Activated CD8-positive, alpha-beta memory T cell treated with anti-CD3 and anti-CD28 coated beads for 48 hours (primary cell): ENCODE data around the gene ZNF319.

Experiments
- DNase-seq, 3 experiments: peaks; one replicate each; pipeline ENCODE4 v3.0.0-alpha.2; 2020; ENCODE audit warnings: low read depth in 2 of 3, low spot score in 2 of 3

The ZNF319 gene

DNA sequence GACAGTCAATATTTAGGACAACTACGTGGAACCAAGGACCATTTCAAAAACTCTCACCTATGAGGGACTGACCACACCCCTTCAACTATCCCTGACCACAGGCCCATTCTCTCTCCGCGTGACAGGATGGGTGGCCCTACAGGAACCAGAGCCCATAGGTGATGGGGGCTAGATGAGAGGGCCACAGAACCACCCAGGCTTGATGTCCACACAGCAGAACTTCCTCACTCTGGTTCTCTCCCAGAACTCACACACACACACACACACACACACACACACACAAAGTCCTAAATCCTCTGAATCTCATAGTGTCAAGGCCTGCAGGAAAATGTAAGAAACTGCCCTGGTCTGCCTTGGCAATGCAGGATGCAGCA lies 1.5 kb downstream of the ZNF319 start:
- DNase-seq = no peak

GRCh38 chr16:57998486-57998885 lies 2.0 kb downstream of the ZNF319 start:
- peak in 2 of 3 experiments; percentile 14 to 37 for DNase-seq

GRCh38 chr16:57997528-57998265 lies 2.8 kb downstream of the ZNF319 start:
- no peak for DNase-seq

DNA sequence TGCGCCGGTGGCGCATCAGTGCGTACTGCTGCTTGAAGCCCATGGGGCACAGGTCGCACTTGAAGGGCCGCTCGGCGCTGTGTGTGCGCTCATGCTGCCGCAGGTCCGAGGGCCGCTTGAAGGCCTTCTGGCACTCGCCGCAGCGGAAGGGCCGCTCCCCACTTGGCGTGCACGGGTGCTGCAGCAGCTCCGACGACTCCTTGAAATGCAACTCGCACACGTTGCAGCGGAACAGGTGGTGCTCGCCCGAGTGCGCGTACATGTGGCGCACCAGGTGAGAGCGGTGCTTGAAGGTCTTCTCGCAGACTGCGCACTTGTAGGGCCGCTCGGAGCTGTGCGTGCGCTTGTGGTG lies 3.3 kb downstream of the ZNF319 start:
- no peak for DNase-seq

DNA sequence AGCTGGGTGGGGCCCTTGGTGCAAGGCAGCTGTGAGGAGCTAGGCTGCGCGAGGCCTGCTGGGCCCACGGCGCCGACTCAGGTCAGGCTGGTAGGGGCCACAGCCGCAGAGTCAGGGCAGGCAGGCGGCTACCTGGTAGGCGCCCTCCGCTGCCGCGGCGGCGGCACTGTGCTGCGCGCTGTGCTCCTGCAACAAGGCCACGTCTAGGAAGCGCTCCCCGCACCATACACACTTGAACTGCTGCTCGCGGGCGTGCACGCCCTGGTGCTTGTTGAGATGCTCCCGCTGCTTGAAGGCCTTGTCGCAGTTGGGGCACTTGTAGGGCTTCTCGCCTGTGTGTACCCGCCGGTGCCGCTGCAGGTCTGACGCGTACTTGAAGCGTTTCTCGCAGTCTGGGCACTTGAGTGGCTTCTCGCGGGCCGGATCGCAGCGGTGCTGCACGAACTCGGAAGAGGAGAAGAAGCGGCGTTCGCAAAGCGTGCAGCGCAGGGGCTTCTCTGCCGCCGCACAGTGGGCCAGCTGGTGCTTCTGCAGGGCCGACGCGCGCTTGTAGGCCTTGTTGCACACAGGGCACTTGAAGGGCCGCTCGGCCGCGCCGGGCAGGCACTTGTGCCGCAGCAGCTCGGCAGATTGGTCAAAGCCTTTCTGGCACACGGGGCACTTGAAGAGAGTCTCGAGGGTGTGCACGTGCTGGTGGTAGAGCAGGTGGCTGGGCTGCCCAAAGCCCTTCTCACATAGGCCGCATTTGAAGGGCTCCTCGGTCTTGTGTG lies 3.9 kb downstream of the ZNF319 start:
- no peak for DNase-seq

DNA sequence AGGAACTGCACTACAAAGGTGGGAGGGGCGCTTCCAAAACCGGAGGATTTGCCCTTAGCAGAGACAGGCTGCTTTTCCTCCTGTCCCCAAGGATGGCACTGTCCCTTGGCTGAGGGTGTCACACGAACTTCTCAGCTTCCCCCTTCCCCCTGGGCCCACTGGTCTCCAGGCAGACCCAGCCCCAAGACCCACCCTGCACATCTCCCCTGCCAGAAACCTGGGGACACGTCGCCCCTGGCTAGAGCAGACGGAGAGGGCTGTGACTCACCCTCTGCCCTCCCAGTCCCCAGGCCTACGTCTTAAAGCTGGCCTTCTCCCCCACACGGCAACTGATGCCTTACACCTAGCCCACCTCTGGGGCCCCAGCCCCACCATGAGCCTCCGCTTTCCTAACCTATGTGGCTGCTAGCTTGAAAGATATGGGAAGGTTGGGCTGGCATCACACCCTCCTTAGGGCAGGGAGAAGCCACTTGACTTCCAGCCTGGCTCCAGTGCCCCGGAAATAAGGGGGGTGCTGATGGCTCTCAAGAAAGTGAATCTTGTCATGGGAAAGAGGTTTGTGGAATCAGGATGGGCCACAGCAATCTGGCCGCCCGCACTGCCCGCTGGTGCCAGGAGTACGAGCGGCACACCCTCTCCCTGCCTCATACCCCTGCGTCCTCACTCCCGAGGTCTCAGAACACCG lies 4.6 kb downstream of the ZNF319 start:
- no peak for DNase-seq

DNA sequence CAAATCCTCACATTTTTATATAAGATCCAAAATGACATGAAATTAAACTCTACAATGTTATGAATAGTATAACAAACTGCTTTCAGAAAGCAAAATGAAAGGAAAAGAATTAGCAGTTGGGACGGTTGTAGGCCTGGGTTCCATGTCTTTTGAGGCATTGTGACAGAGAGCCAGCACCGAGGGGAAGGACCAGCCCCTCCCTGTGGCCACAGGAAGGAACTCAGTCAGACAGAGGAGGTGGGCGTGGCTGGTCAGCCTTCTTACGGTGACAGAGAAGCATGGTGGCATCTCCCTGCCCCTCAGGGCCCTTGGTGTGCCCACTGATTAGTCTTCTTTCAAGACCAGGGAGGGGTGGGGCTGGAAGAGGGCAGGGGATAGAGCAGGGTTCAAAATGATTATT lies 5.7 kb downstream of the ZNF319 start:
- no peak for DNase-seq

- no peak for DNase-seq
Observed at GRCh38 chr16:57994361-57994760, 6.1 kb downstream of the ZNF319 start.

DNA sequence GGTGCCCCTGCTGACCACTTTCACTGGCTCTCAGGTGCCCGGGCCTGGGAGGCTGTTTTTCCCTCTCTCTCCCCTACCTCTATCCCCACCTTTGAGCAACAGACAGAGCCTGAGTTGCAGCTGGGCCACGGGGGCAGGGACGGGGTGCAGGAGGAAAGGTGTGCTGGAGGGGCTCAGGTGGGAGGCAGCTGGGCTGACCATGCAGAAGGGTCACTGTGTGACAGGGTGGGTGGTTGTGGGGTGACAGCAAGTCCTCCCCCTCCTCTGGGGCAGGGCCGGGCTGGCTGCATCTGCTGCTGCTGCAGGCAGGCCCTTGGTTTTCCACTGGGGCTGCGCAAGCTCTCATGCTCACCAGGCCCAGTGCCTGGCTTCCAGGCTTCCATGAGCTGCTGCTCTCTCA lies 6.6 kb downstream of the ZNF319 start:
- no peak for DNase-seq

- DNase-seq = no peak
Observed at GRCh38 chr16:57993438-57993837, 7.0 kb downstream of the ZNF319 start.

GRCh38 chr16:57992084-57992483 lies 8.4 kb downstream of the ZNF319 start:
- no peak for DNase-seq

- DNase-seq = no peak
Observed at GRCh38 chr16:57991551-57992059, 8.9 kb downstream of the ZNF319 start.

DNA sequence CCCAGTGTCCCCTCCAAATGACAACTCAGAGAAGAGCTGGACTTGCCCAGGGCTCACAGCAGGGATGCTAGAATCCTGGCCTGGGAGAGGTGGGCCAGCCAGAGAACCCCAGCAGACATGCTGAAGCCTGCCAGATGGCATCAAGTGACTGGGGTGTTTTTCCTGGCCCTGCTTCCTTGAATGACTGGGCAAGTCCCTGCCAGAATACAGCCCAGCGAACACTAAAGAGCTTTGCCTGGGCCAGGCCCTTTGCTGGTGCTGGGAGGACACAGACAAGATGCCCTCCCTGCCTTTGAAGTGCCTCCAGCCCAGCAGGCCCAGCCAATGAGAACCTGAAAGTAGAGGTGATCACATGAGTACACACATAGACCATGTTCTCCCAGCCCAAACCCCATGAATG lies 11.5 kb downstream of the ZNF319 start:
- no peak for DNase-seq

DNA sequence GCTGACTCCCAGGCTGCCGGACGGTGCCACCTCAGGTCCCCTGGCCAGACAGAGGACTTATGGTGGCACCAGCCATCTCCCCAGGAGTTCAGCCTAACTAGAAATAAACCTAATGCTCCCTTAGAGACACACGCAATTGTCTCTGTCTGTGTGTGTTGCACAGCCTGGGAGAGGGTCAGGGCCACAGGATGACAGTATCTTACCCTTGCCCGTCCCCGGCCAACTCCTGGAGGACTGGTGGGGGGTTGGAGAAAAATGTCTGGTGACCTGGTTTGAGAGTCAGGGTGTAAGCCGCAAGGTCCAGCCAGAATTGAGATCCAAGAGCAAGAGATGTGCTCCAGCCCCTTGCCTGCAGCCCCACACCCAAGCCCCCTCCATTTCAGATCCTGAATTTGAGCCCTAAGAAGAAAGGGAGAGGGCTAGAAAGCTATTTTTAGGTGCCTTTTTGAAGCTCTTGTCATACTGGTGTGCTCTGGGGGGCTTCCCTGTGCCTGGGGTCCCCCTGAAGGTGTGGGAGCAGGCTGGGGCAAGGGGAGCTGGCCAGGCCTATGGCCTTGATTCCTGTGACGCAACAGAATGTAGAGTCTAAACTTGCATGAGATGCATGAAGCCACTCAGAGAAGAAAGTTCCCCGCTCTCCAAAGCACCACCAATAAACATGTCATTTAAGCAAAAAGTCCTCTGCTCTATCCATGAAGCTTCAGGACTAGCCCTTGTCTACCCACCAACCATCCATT lies 12.9 kb downstream of the ZNF319 start:
- no peak for DNase-seq

DNA sequence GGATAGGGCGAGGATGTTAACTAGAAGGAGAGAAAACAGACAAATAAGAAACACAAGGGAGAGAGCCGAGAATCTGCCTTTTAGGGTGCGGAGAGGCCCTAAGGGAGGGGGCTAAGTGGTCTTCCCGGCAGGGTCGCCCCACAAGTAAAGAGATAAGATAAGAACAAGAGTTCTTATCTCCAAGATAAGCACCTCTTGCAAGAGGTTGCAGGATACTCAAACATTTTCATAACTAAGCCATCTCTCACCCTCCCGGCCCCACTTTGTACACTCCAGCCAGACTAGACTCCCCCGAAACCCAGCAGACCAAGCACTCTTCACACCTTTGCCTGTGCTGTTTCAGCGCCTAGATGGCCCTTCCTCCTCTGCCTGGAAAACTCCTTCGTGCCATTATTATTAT lies 14.3 kb downstream of the ZNF319 start:
- no peak for DNase-seq

DNA sequence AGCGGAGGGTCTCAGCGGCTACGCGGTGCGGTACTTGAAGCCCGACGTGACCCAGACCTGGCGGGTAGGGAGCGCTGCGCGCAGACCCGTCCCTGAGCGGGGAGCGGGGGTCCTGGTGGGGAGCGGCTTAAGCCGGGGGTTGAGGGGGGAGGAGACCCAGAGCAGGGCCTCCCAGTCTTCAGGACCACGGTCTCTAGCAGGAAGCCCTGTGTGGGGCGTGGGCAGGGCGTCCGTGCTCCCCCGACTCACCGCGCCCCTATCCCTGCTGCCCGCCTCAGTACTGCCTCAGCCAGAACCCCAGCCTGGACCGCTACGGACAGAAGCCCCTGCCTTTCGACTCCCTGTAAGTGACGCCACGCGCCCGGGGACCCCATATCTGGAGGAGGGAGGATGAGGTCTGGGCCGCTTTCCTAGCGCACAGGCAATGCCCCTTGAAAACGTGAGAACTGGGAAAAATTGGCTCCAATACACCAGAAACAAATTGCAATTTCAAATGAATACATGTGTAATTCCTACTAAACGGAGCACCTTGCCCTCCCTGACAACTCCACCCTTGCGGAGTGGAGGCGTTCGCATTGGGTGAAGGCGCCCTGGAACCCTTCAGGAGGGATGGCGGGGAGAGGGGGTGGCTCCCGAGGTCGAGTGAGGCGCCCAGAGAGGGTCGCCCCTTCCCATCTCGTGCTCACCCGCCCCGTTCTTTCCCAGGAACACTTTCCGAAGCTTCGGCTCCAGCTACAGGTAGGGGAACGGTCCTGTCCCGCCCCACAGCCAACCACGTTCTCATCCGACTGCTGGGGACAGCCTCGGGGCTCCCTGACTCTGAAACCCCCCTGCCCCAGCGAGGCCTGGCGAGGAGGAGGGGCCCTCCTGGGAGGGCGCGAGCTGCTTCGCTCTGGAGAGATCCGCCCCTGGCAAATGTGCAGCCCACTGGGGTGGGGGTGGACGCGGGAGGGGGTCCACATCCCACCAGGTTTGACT lies 15.0 kb downstream of the ZNF319 start:
- DNase-seq = no peak

GRCh38 chr16:57984443-57985203 lies 15.8 kb downstream of the ZNF319 start:
- peak; percentile 72 to 92 (median 84) for DNase-seq

DNA sequence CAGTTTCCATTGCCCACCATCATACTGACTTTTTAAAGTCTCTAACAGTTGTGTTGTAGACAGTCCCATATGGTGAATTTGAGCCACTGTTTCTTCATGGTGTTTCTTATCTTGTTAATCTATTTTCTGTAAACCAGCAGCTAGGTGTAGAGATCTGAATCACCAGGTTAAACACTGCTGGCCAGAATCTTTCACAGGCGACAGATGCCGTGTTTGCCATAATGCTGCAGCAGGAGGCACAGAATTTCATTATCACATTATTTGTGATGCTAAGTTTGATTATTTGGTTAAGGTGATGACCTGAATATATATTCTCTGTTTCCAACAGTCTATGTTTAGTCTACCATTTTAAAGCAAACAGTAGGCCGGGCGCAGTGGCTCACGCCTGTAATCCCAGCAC lies 18.1 kb downstream of the ZNF319 start:
- no peak for DNase-seq

DNA sequence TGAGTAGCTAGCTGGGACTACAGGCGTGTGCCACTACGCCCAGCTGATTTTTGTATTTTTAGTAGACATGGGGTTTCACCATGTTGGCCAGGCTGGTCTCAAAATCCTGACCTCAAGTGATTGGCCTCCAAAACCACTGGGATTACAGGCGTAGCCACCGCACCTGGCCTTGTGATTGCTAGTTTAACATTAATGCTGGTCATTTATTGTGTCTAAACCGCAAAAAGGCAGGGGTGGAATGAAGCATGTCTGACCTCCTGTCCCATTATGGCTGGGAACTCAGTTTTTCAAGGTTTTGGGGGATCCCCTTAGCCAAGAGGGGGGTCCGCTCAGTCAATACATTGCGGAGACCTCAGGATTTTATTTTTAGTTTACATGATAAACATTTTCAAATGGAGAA lies 18.8 kb downstream of the ZNF319 start:
- DNase-seq = no peak
